ENCODE data around the gene UBE2L3. TPM values are rescaled to one million over a fixed set of nuclear protein-coding genes. Genes with fewer than 3 reads are reported as not detected.
A peak's percentile ranks its signal among the peaks of the same experiment; 100 is the strongest.
"Not testable (repeated sequence)": the region's sequence is repeated elsewhere in the genome, so short reads cannot be mapped to it uniquely, and the experiment has no call there.

UBE2L3 gene
- total RNA-seq, 2 donors from 2014 or later, result 74.6 to 79.4 TPM

DNA sequence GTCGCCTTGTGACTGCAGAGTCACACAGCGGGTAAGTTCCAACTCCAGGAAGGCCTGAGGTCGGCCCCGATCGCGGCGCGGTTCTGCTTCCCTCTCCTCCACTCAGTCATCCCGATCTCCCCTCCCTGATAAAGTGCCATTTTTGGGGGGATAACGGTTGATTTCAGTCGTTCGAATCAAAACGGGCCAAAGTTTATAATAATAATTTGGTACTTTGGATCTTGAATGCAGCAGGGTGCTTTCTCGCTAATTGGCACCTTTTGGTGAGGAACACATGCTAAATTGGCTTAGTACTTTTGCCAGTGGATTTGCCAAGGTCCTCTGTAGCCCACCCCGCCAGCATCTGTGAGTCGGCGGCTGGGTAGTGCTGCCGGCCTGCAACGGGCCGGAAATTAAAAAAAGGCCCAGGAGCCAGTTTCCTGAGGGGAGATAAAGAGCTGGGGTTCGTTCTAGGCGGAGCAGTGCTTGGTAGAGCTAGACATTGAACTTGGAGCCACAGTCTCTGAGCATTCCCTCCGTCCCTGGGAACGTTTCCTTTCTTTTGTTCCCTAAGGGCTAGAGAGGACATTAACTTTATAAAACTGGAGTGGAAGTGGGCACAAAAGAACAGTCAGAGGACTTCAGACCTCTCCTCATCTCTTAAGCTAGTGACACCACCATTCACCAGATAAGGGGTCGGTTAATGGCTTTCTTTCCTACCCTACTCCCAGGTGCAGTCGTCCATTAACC is 997 bp downstream of the UBE2L3 start:
- Histone ChIP-seq H3K4me1 (ENCODE audit: control insufficient read depth, insufficient read depth, low read length) (peaks cover 9% of the 10 kb centered on the region), H3K9ac (ENCODE audit: extremely low read depth, low read length, poor library complexity, severe bottlenecking) (peak overlapping the region; percentile 97), H3K4me3 (ENCODE audit: low read length) (peak overlapping the region; percentile 94), H3K27ac (ENCODE audit: low read depth, low read length) (peak overlapping the region; percentile 19), H3K27me3 (ENCODE audit: control insufficient read depth, insufficient read depth, low read length, poor library complexity, severe bottlenecking) (no peaks in the 10 kb centered on the region), H3K36me3 (ENCODE audit: control insufficient read depth, insufficient read depth, low read length) (peaks cover 26% of the 10 kb centered on the region), H3K9me3 (ENCODE audit: control insufficient read depth, low read length) (no peaks in the 10 kb centered on the region)
- Mint-ChIP-seq H3K4me1 (peaks cover 30% of the 10 kb centered on the region), H3K27me3 (ENCODE audit: insufficient read depth) (peaks cover 1% of the 10 kb centered on the region), H3K36me3 (ENCODE audit: low read depth) (peaks cover 14% of the 10 kb centered on the region), H3K27ac (peak overlapping the region; percentile 97), H3K4me3 (peak overlapping the region; percentile 93), H3K9me3 (no peaks in the 10 kb centered on the region)
- DNase-seq, result peak; percentile 62
- TF ChIP-seq, protein P1, sequence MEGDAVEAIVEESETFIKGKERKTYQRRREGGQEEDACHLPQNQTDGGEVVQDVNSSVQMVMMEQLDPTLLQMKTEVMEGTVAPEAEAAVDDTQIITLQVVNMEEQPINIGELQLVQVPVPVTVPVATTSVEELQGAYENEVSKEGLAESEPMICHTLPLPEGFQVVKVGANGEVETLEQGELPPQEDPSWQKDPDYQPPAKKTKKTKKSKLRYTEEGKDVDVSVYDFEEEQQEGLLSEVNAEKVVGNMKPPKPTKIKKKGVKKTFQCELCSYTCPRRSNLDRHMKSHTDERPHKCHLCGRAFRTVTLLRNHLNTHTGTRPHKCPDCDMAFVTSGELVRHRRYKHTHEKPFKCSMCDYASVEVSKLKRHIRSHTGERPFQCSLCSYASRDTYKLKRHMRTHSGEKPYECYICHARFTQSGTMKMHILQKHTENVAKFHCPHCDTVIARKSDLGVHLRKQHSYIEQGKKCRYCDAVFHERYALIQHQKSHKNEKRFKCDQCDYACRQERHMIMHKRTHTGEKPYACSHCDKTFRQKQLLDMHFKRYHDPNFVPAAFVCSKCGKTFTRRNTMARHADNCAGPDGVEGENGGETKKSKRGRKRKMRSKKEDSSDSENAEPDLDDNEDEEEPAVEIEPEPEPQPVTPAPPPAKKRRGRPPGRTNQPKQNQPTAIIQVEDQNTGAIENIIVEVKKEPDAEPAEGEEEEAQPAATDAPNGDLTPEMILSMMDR (conservative IDR thresholded peaks at IDR 0.05), result no peak
- 2 to 12% methylated on average over 11 to 26 of the region's 26 CpGs for WGBS, 2 experiments (ENCODE audit: insufficient coverage in 1 of 2, insufficient read length in 1 of 2)

GRCh38 chr22:21569076-21569427 is 1.5 kb downstream of the UBE2L3 start:
- Mint-ChIP-seq H3K4me1 (peaks cover 30% of the 10 kb centered on the region), H3K36me3 (ENCODE audit: low read depth) (peaks cover 14% of the 10 kb centered on the region), H3K27ac (peak overlapping the region; percentile 97), H3K4me3 (peak overlapping the region; percentile 93)
- not testable (repeated sequence) for H3K27ac ChIP-seq (ENCODE audit: low read depth, low read length); H3K9me3 Mint-ChIP-seq; DNase-seq; H3K4me1 ChIP-seq (ENCODE audit: control insufficient read depth, insufficient read depth, low read length); H3K9me3 ChIP-seq (ENCODE audit: control insufficient read depth, low read length); H3K27me3 ChIP-seq (ENCODE audit: control insufficient read depth, insufficient read depth, low read length, poor library complexity, severe bottlenecking); H3K27me3 Mint-ChIP-seq (ENCODE audit: insufficient read depth)
- 70 to 76% methylated on average over 8 to 12 of the region's 12 CpGs for WGBS, 2 experiments (ENCODE audit: insufficient coverage in 1 of 2, insufficient read length in 1 of 2)
- Histone ChIP-seq H3K9ac (ENCODE audit: extremely low read depth, low read length, poor library complexity, severe bottlenecking) (peak overlapping the region; percentile 97), H3K4me3 (ENCODE audit: low read length) (peak overlapping the region; percentile 94), H3K36me3 (ENCODE audit: control insufficient read depth, insufficient read depth, low read length) (peaks cover 30% of the 10 kb centered on the region)

DNA sequence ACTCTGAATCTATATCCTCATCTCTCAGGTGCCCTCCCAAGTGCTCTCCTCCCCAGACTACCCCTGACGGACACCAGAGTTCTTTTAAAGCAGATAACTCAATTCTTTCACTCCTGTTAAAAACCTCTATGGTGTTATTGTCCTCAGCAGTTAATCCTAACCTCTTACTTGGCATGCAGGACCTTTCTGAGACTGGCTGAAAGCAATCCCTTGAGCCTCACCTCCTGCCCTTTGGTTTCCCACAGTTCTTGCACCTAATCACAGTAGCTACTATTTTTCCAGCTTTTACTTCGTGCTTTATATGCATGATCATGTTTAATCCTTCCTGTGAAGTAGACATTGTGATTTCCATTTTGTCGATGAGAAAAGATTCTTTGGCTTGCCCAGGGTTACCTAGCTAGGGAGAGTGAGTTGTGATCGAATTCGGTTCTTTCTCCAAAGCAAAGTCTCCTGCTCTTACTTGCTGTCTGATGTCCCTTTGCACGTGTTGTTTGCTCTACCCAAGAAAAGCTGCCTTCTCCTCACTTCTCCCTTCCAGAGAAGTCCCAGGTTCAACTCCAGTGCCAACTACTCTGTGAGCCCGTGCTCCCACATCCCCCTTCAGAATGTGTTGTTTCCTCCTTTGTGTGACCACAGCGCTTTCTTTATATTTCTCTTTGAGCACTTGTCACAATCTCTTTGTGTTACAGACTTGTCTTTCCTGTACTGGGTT is 2.1 kb downstream of the UBE2L3 start:
- peak overlapping the region; percentile 97 for H3K27ac Mint-ChIP-seq
- H3K36me3 Mint-ChIP-seq (ENCODE audit: low read depth), result peaks cover 19% of the 10 kb centered on the region
- no peaks in the 10 kb centered on the region for H3K9me3 Mint-ChIP-seq
- peaks cover 34% of the 10 kb centered on the region for H3K4me1 Mint-ChIP-seq
- H3K4me3 Mint-ChIP-seq, result peak overlapping the region; percentile 93
- Histone ChIP-seq H3K9ac (ENCODE audit: extremely low read depth, low read length, poor library complexity, severe bottlenecking) (peak overlapping the region; percentile 97), H3K4me1 (ENCODE audit: control insufficient read depth, insufficient read depth, low read length) (peaks cover 9% of the 10 kb centered on the region), H3K36me3 (ENCODE audit: control insufficient read depth, insufficient read depth, low read length) (peaks cover 30% of the 10 kb centered on the region), H3K27ac (ENCODE audit: low read depth, low read length) (no peak overlapping the region), H3K27me3 (ENCODE audit: control insufficient read depth, insufficient read depth, low read length, poor library complexity, severe bottlenecking) (no peaks in the 10 kb centered on the region), H3K4me3 (ENCODE audit: low read length) (peak overlapping the region; percentile 94), H3K9me3 (ENCODE audit: control insufficient read depth, low read length) (no peaks in the 10 kb centered on the region)
- no peak for DNase-seq
- peaks cover 1% of the 10 kb centered on the region for H3K27me3 Mint-ChIP-seq (ENCODE audit: insufficient read depth)
- TF ChIP-seq, protein P1 (conservative IDR thresholded peaks at IDR 0.05), result no peak
- 73 to 83% methylated on average over 8 of the region's 8 CpGs for WGBS, 2 experiments (ENCODE audit: insufficient coverage in 1 of 2, insufficient read length in 1 of 2)

All from endodermal cell (in vitro differentiated cells).